Measurements from ENCODE around the gene FOXP4.

FOXP4 gene

DNA sequence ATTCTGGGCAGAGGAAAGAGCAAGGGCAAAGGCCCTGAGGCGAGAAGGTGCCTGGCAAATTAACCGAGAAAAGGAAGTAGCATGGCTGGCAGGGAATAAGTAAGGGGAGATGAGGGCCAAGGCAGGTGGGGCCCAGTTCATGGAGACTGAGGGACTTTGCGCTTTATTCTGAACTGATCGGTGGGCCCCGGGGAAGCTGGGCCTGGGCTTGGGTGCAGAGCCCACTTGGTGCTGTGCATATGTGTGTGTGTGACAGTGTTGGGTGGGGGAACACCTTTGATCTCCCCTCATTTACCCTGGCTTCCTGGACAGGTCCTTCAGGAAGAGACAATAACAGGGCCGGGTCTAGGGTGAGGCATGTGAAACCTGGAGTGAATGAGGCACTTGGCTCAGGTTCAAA, 89.2 kb downstream of the FOXP4 start:
- DNase-seq, result no peak

DNA sequence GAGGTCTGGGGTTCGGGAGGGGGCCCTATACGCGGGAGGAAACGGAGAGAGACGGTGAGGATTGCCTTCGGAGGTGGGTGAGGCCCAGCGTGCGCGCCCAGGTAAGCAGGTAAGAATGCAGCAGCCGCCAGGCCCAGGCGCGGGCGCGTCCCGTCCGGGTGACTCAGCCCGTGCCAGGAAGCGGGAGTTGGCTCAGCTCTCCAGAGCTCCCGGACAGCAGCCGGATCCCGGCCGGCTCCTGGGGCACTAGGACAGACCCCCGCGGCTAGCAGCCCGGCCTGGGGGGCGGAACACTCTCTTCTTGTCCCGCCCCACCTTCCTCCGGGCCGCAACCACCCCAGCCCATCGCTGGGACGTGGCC, 90.6 kb downstream of the FOXP4 start:
- no peak for DNase-seq

DNA sequence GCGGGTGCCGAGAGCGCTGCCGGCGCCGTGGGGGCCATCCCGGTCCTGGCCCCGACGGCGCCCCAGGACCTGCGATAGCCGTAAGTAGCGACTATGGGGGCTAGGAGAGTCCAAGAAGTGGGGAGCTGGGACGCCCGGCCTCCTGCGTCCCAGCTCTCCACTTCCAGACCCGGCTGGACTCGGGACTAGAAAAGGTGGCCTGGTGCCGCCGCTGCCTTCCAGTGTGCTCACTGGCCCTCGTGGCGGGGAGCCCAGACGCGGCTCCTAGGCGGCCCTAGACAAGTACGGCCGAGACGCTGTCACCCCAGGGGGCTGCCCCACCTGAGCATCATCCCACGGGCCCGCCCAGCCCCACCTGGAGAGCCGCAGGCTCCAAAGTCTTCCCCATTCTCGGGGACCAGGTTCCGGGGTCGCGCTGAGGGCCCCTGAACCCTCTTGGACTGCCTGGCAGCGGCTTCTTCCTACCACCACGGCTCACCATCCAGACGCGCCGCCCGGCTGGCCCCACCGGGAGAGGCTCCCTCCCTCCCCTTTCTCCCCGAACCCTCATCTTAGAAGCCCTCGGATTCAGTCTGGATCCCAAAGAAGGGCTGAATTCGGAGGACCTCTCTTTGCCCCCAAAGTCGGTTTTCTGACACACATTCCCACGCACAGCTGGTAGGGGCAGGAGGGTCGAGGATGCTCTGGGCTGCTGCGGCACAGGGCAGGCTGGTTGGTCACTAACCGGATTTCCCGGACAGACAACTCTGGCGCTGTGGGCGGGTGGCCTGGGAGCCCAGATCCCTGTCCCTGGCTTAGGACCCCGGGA, 91.2 kb downstream of the FOXP4 start:
- DNase-seq, result no peak

DNA sequence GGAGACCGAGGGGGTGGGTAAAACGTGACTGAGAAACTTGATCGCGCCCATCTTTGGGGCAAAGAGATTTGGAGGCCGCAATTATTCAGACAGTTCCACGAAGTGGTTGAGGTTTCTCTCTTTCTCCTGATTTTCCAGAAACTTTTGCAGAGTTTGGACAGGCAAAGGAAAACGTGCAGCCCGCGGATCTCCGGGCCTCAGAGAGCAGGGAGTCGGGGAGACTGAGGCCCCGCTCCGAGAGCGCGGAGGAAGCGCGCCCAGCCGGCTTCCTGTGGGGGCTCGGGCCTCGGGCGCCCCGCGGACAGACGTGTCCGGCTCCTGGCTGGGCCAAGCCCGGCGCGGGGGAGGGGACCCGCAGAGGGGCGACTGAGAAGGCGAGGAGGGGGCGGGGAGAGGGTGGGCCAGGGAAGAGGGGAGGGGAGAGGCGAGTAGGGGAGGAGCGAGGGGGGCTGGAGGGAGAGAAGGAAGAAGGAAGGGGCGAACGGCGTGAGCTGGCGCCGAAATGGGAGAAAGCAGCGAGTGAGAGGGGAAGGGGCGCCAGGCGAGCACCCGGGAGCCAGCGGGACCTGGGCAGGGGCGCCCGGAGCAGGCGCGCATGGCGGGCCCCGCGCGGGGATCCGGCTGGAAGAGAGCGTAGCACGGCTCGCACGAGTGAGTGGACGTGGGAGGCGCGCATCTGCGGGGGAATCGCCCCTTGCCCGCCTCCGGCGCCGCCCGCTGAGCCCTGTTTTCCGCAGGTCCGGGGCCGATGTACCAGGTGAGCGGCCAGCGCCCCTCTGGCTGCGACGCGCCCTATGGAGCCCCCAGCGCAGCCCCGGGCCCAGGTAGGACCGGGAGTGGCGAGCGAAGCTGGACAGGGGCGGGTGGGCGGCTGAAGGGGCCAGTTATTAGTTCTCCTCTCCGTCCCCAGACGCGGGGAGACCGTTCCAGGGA, 92.1 kb downstream of the FOXP4 start, which contains the start of gene MDFI:
MDFI (plus strand) TSS at position 467 of the 933 bp plus-strand sequence; CDS start at position 749, 282 bp downstream.
- DNase-seq, result no peak

DNA sequence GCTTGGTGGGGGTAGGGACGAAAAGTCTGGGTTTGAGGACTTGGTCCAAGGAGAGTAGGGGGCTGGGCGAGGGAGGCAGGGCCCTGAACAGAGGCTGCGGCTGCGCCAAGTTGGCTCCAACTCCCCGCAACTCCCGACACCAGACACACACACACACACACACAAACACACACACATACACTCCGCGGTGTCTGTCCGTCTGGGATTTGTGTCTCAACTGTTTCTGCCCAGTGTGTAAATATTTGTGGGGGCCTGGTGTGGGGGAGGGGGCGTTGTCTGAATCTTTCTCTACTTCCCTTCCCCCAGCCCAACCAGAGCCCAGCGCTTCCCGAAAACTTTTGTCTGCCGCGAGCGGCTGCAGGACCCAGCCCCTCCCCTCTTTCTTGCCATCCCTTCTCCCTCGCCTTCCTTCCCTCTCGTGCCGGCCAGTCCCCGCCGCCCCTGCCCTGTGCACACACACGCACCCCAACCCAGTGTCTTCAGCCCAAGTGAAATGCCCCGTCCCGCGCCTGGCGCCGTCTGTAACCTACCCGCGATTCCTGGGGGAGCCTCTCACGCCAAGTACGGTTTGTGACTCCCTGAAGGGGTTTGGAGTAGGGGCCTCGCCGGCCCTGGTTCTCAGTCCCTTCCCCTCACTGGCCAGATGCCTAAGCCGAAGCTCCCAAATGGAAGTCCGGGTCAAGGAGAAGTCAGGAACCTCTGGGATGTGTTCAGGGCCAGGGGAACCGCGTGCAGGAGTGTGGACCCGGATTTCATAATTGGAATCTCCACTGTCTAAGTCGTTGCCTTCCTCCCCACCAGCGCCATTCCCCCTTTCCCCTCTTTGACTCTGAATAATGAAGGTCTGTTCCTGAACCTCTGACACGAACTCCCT, 93.0 kb downstream of the FOXP4 start:
- no peak for DNase-seq

DNA sequence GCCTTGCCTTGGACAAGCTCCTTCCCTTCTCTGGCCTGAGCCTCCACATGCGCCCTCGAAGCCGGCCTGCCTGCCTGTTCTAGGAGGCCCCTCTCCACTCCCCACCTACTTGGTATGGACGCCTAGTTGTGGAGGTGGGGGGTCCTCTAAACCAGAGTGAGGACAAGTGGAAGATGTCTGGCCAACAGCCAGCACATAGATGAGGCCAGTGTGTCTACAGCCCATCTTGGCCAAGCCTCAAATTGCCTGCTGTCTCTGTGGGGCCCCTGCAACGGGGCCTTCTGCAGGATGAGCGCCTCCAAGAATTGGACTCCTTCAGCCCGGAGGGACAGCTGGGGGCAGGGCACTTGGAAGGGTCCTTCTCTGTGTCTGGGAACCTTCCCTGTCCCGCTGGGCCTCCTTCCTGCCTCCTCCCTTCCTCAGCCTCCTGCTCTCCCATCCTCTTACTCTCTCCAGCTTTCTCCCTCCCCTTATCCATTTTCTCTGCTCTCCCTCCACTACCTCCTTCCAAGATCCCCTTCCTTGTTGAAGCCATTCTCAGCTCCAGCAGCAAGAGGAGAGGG, 93.7 kb downstream of the FOXP4 start:
- no peak for DNase-seq

DNA sequence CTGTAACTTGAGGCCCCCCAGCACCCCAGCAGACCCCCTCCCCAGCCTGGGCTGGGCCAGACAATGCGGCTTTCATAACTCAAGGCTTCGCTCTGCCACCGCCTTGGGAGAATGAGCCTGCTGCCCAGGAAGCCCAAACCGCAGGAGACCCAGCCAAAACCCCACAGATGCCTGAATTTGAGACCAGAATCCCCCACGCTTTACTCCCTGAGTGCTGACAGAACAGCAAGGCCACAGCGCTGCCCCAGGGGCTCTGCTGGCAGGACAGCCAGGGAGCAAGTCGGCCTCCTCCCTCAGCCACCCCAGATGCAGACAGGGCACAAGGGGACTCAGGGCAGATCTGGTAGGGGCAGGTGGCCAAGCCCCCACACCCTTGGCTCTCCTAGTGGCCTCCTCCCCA, 94.2 kb downstream of the FOXP4 start:
- DNase-seq, result no peak

DNA sequence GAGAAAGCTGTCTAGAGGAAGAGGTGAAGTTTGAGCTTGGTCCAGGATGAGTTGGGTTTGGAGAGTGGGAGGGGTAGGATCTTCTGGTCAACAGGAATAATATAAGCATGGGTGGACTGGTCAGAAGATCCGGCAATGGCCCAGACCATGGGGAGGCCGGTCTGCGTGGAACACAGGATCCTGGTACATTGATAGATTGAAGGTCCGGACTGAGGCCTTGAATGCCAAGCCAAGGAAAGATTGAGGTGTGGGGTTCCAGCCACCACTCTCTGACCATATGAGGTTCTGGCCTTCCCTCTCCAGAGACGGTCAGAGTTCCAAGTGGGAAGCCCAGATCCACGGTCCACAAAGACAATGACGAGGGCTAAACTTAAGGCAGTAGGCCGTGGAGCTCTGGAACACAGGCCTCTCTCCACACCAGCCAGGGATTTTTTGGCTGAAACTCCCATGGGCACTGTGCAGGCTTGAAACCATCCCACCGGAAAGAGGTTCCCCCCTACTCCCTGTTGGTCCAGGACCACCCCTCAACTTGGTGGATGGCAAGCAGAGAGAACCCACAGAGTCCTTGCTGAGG, 95.3 kb downstream of the FOXP4 start:
- DNase-seq, result no peak

DNA sequence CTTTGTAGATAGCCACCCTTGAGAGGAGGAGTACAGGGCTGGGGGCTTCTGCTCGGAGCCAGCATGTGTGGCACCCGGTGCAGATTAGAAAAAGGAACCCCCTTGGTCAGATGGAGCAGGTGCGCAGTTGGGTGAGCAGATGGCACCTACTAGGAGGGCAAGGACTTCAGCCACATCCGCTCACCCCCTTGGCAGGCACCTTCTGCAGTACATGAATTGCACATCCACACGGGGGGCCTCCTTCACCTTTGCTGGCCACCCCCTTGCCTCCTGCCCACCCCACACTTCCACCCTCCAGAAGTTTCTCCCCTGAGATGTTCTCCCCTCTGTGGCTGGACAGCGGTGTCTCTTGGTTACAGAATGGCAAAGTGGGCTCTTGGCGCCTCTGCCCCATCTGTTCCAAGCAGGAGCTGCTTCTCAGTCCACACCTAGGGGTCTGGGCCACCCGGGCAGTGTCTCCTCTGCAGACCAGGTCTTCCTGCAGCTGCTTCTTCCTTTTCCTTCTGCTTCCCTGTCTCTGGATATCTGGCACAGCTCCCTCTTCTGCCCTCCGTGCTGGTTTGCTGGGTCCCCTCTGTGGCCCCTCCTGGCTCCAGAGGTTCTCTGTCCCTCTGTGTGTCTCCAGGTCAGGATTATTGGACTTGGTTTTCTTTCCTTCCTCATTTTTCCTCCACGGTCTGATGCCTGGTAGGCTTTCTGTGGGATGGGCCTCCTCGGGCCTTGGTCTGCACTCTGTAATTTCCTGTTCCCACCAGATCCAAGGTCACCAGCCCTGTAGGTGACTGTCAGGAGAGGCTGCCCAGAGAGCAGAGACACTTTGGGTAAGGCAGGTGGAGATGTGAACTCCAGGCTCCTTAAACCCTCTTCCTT, 96.1 kb downstream of the FOXP4 start:
- no peak for DNase-seq

DNA sequence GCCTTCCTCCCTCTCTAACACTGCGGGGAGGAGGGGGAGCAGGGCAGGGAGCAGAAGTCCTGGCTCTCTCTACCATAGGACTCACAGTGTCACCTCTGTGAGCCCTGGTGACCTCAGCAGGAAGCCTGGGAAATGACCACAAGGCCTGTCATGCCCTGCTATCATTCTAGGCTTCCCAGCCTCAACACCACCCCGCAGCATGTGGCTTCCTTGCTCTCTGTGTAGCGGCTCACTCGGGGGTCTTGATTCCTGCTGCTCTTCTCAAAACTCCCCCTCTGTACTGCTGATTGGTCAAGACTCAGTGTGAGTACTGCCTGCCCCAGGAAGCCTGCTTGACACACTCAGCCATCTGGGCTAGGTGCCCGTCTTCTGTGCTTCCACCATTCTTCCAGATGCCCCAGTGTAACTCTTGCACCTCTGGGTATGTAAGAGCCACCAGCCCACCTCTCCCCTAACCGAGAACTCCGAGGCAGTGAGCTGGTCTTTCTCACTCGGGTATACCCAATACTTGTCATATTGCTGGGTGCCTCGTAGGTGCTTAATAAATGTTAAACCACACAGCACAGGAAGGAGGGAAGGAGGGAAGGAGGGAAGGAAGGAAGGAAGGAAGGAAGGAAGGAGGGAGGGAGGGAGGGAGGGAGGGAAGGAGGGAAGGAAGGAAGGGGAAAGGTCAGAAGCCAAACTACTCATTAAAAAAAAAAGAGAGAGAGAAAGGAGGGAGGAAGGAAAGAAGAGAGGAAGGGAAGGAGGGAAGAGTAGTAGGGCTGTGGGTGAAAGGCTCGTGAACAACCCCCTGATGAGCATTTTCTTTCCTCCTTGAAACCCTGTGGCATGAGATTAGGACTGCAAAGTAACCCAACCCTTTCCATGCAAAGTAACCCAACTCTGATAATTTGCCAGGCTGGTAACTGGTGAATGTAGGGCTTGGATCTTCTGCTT, 97.0 kb downstream of the FOXP4 start:
- no peak for DNase-seq

DNA sequence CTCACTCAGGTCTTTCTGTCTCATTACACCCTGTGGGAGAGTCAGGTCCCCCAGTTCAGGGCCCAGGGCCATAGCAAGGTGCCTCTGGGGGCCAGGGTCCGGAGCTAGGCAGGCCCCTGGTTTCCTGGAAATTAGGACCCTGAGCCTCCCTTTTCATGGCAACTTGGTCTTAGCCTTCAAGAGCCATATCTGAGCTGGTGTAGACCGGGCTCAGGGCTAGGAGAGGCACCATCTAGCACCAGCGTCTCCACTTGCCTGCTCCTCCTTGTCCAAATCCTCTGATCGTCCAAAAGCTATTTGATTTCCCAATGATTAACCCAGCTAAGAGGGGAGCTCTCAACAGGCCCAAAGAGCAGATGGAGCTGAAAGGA, 97.7 kb downstream of the FOXP4 start:
- no peak for DNase-seq

DNA sequence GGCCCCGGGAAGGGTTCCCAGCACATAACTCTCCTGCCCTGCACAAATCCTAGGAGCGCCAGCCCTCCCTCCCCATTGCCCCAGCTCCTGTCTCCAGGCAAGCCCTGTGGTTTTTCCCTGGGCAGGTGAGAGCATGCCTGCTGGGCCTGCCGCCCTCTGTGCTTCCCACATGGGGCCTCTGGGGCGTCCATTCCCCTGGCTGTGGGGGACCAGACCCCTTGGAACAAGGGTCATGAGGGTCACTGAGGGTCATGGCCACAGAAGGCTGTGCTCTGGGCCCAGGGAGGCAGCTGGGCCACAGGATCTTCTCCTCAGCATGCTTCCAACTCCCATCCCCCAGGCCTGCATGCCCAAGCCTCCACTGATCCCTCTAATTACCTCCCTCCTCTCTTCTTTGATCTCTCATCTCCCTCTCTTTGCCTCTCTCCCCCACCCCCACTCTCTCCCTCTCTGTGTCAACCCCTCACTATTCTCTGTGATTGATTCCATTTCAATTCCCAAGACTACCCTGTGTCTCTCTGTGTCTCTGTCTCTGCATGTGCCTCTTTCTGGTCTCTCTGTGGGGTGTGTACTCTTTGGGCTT, 98.2 kb downstream of the FOXP4 start:
- no peak for DNase-seq

DNA sequence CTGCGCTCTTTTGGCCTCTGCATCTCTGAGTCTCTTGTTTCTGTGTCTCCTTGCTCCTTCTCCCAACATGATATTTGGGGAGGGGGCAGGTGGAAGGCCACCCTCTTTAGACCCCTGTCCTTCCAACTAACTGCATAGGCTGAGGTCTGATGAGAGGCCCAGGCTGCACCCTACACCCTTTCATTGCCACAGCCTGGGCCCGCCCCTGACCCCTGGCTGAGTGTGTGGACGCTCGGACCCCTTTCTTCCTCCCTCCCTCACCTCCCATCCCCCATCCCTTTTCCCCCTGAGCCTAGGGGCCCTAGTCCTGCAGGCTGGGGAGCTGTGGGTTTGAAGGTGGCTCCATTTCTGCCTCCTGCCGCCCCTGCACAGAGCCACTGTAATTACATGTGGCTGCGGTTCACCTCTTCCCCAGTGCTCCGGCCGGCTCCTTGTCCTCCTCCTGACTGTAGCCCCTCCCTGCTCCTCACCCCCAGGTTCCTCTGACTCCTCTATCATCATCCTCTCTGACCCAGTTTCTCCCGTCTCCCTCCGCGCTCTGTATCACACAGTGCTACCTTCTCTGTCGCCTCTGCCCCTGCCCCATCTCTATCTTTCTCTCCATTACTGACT, 98.9 kb downstream of the FOXP4 start:
- DNase-seq, result no peak

DNA sequence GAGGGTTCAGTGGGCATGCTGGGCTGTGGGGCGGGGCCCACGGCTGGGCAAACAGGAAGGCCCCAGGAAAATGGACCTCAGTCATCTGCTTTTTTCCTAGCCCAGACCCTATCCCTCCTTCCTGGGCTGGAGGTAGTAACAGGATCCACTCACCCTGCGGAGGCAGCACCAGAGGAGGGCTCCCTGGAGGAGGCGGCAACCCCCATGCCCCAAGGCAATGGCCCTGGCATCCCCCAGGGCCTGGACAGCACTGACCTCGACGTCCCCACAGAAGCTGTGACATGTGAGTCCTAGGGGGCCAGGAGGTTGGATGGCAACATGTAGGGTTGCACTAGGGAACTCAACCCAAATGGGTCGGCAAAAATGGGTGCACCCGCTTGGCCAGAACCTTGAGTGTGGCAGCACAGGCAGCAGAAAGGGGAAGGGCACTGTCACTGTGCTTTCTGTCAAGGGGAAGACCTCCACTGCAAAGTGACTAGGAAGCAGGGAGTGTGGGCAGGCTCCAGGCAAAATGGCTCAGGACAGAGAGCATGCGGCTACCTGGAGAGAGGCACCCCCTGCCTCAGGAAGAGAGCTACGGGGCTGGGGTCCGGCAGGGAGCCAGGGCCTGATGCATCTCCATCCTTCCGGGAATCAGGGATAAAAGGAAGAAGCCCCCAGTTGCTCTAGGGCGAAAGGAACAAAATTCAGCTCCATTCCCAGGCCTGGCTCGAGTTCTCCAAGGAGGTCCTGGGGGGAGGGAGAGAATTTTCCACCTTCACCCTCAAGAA, 100.0 kb downstream of the FOXP4 start:
- no peak for DNase-seq

DNA sequence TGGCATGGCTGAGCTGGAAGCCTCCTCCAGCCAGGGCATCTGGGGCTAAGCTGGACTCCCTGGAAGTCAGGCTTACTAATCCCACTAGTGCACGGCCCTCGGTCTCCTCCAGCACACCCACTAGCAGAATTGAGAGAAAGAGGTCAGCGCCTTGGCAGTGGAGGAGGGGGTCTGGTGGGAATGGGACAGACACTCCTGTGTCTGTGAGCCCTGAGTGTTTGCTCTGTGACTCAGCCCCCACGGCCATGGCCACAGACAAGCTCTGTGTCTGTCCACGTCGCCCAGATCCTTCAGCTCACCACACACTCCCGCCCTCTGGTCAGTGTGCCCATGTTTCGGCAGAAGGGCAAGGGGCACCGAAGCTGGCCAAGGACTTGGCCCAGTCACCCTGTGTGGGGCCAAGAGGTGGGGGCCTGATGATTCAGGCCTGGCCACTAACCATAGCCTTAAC, 100.9 kb downstream of the FOXP4 start:
- no peak for DNase-seq

DNA sequence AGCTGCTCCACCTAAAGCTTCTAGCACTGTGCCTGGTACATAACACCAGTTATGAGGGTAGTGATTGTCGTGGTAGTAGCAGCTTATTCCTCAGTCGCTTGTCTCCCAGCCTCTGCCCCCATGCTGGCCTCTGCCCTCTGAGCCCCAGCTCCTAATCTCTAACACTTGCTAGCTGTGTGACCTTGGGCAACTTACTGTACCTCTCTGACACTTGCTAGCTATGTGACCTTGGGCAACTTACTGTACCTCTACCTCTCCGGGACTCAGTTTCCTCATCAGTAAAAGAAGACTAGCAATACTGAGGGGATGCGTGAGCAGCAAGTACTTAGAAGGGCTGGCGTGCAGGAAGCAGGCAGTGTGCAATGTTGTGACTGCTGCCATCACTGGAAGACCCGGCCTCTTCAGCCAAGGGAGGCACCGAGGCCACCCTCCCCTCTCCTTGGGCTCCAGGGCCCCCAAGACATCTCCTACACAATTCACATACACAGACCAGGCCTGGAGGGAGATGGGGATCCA, 101.9 kb downstream of the FOXP4 start:
- no peak for DNase-seq

DNA sequence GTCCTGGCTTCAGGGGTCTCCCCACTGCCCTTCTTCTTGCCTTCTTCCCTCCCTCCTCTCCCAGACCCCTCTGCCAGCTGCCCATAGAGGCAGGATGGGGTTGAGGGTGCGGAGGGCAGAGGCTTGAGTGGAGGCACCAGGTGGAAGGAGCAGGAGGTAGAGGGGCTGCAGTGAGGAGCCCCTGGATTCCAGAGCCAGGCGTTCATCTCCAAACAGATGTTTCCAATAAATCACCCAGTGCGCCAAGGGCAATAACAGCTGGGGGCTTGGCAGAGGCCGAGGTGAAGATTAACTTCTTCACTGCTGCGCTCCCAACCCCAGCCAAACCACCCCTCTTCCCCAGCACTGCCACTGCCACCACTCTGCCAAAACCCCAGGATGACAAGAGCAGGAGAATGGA, 102.7 kb downstream of the FOXP4 start:
- DNase-seq, result no peak

DNA sequence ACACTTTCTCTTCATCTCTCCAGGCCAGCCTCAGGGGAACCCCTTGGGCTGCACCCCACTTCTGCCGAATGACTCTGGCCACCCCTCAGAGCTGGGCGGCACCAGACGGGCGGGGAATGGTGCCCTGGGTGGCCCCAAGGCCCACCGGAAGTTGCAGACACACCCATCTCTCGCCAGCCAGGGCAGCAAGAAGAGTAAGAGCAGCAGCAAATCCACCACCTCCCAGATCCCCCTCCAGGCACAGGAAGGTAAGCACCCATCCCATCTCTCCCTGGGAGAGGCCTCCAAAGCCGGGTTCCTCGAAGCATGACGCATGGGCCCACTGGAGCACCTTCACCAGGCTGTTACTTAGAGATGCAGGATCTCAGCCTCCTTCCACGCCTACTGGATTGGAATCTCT, 103.4 kb downstream of the FOXP4 start:
- DNase-seq, result no peak

Data from inflammatory macrophage treated with lipopolysaccharide for 1 hour (primary cell).